ENCODE results near the gene SHD. TPM values are rescaled to one million over a fixed set of nuclear protein-coding genes. Genes with fewer than 3 reads are reported as not detected.
"Not testable (repeated sequence)": the region's sequence is repeated elsewhere in the genome, so short reads cannot be mapped to it uniquely, and the experiment has no call there.

The SHD gene
- polyA plus RNA-seq, 1 donor from 2014 or later: not detected

GRCh38 chr19:4279530-4280422 lies 710 bp downstream of the SHD start:
- Mint-ChIP-seq H3K27ac (no peak overlapping the region), H3K4me3 (no peak overlapping the region)

GRCh38 chr19:4284176-4284958 lies 5.3 kb downstream of the SHD start:
- H3K9me3 Mint-ChIP-seq: peaks cover 0 to 2% (median 0%) of the 10 kb centered on the region in 3 donors
- no peaks in the 10 kb centered on the region for H3K4me1 Mint-ChIP-seq
- no peaks in the 10 kb centered on the region for H3K36me3 Mint-ChIP-seq
- no peak overlapping the region for H3K27ac Mint-ChIP-seq
- no peak overlapping the region for H3K4me3 Mint-ChIP-seq
- peaks cover 31% of the 10 kb centered on the region for H3K27me3 Mint-ChIP-seq

More at GRCh38 chr19:4279530-4280422, 710 bp downstream of the SHD start:
- peaks cover 30% of the 10 kb centered on the region for H3K27me3 Mint-ChIP-seq
- H3K9me3 Mint-ChIP-seq: no peaks in the 10 kb centered on the region
- H3K36me3 Mint-ChIP-seq: no peaks in the 10 kb centered on the region
- no peaks in the 10 kb centered on the region for H3K4me1 Mint-ChIP-seq

- Mint-ChIP-seq H3K27me3 (peaks cover 28% of the 10 kb centered on the region), H3K4me3 (no peak overlapping the region), H3K27ac (no peak overlapping the region), H3K36me3 (no peaks in the 10 kb centered on the region), H3K4me1 (no peaks in the 10 kb centered on the region), H3K9me3 (peaks cover 0 to 2% (median 0%) of the 10 kb centered on the region in 3 donors)
Measured at GRCh38 chr19:4284974-4285373, 5.9 kb downstream of the SHD start.

GRCh38 chr19:4286141-4286540 lies 7.1 kb downstream of the SHD start:
- not testable (repeated sequence) for H3K9me3 Mint-ChIP-seq

GRCh38 chr19:4288091-4288777 lies 9.2 kb downstream of the SHD start:
- Mint-ChIP-seq H3K9me3 (peaks cover 0 to 2% (median 0%) of the 10 kb centered on the region in 3 donors), H3K36me3 (no peaks in the 10 kb centered on the region), H3K4me3 (no peak overlapping the region), H3K27me3 (peaks cover 12% of the 10 kb centered on the region), H3K4me1 (no peaks in the 10 kb centered on the region), H3K27ac (peak overlapping the region in 1 of 3 donors; percentile 19)

More at GRCh38 chr19:4286141-4286540, 7.1 kb downstream of the SHD start:
- not testable (repeated sequence) for H3K4me1 Mint-ChIP-seq, H3K4me3 Mint-ChIP-seq, H3K36me3 Mint-ChIP-seq, H3K27ac Mint-ChIP-seq
- H3K27me3 Mint-ChIP-seq: peaks cover 19% of the 10 kb centered on the region

GRCh38 chr19:4291184-4291732 lies 12.2 kb downstream of the SHD start:
- Mint-ChIP-seq H3K27me3 (peaks cover 8% of the 10 kb centered on the region), H3K4me3 (no peak overlapping the region), H3K36me3 (no peaks in the 10 kb centered on the region), H3K9me3 (peaks cover 0 to 2% (median 0%) of the 10 kb centered on the region in 3 donors), H3K4me1 (no peaks in the 10 kb centered on the region), H3K27ac (peak overlapping the region in 1 of 3 donors; percentile 76)

- Mint-ChIP-seq H3K9me3 (peaks cover 0 to 2% (median 0%) of the 10 kb centered on the region in 3 donors), H3K27me3 (peaks cover 10% of the 10 kb centered on the region), H3K4me1 (no peaks in the 10 kb centered on the region), H3K27ac (no peak overlapping the region), H3K36me3 (no peaks in the 10 kb centered on the region), H3K4me3 (no peak overlapping the region)
Measured at GRCh38 chr19:4292515-4292914, 13.4 kb downstream of the SHD start.

GRCh38 chr19:4294389-4294788 lies 15.3 kb downstream of the SHD start:
- H3K4me1 Mint-ChIP-seq: no peaks in the 10 kb centered on the region
- no peak overlapping the region for H3K4me3 Mint-ChIP-seq
- H3K36me3 Mint-ChIP-seq: no peaks in the 10 kb centered on the region
- H3K27me3 Mint-ChIP-seq: peaks cover 5% of the 10 kb centered on the region
- no peaks in the 10 kb centered on the region for H3K9me3 Mint-ChIP-seq
- H3K27ac Mint-ChIP-seq: no peak overlapping the region

GRCh38 chr19:4295972-4296771 lies 17.1 kb downstream of the SHD start:
- Mint-ChIP-seq H3K27me3 (peaks cover 8% of the 10 kb centered on the region), H3K4me3 (no peak overlapping the region), H3K4me1 (no peaks in the 10 kb centered on the region), H3K9me3 (no peaks in the 10 kb centered on the region), H3K27ac (no peak overlapping the region), H3K36me3 (no peaks in the 10 kb centered on the region)

- Mint-ChIP-seq H3K9me3 (no peaks in the 10 kb centered on the region), H3K27ac (no peak overlapping the region), H3K4me3 (no peak overlapping the region)
Measured at GRCh38 chr19:4297901-4298809, 19.1 kb downstream of the SHD start.

GRCh38 chr19:4298810-4299550 lies 19.9 kb downstream of the SHD start:
- no peak overlapping the region for H3K27ac Mint-ChIP-seq
- H3K4me1 Mint-ChIP-seq: no peaks in the 10 kb centered on the region
- peaks cover 10% of the 10 kb centered on the region for H3K27me3 Mint-ChIP-seq
- no peaks in the 10 kb centered on the region for H3K9me3 Mint-ChIP-seq
- no peak overlapping the region for H3K4me3 Mint-ChIP-seq
- no peaks in the 10 kb centered on the region for H3K36me3 Mint-ChIP-seq

More at GRCh38 chr19:4297901-4298809, 19.1 kb downstream of the SHD start:
- H3K27me3 Mint-ChIP-seq: peaks cover 8% of the 10 kb centered on the region
- H3K4me1 Mint-ChIP-seq: no peaks in the 10 kb centered on the region
- H3K36me3 Mint-ChIP-seq: no peaks in the 10 kb centered on the region

- Mint-ChIP-seq H3K4me3 (peak overlapping the region in 1 of 4 donors; percentile 34), H3K27ac (peak overlapping the region in 1 of 3 donors; percentile 55), H3K4me1 (peaks cover 0 to 3% (median 0%) of the 10 kb centered on the region in 3 donors), H3K27me3 (peaks cover 11% of the 10 kb centered on the region), H3K36me3 (no peaks in the 10 kb centered on the region), H3K9me3 (no peaks in the 10 kb centered on the region)
Measured at GRCh38 chr19:4300589-4300988, 21.5 kb downstream of the SHD start.

Data from IgD-negative memory B cell (primary cell).